ENCODE measurements around the gene ROPN1L.

ROPN1L gene

GRCh38 chr5:10418654-10419345 lies 22.9 kb upstream of the ROPN1L start:
- no peak for TF ChIP-seq CTCF (IDR thresholded peaks at IDR 0.05; ENCODE audit: extremely low read depth, missing control alignments)
- DNase-seq (ENCODE audit: low spot score) = no peak

GRCh38 chr5:10420468-10420867 lies 21.2 kb upstream of the ROPN1L start:
- DNase-seq (ENCODE audit: low spot score) = no peak
- no peak for TF ChIP-seq CTCF (IDR thresholded peaks at IDR 0.05; ENCODE audit: extremely low read depth, missing control alignments)

GRCh38 chr5:10420932-10421331 lies 20.7 kb upstream of the ROPN1L start:
- no peak for DNase-seq (ENCODE audit: low spot score)
- TF ChIP-seq CTCF (IDR thresholded peaks at IDR 0.05; ENCODE audit: extremely low read depth, missing control alignments) = no peak

- no peak for DNase-seq (ENCODE audit: low spot score)
- TF ChIP-seq CTCF (IDR thresholded peaks at IDR 0.05; ENCODE audit: extremely low read depth, missing control alignments) = no peak
Measured at GRCh38 chr5:10421896-10422691, 19.6 kb upstream of the ROPN1L start.

GRCh38 chr5:10423022-10423421 lies 18.7 kb upstream of the ROPN1L start:
- DNase-seq (ENCODE audit: low spot score) = no peak
- TF ChIP-seq CTCF (IDR thresholded peaks at IDR 0.05; ENCODE audit: extremely low read depth, missing control alignments) = no peak

GRCh38 chr5:10424124-10424731 lies 17.5 kb upstream of the ROPN1L start:
- TF ChIP-seq CTCF (IDR thresholded peaks at IDR 0.05; ENCODE audit: extremely low read depth, missing control alignments) = peak; percentile 15
- peak; percentile 21 for DNase-seq (ENCODE audit: low spot score)

- no peak for DNase-seq (ENCODE audit: low spot score)
Measured at GRCh38 chr5:10427201-10427600, 14.5 kb upstream of the ROPN1L start.

More at GRCh38 chr5:10427201-10427600, 14.5 kb upstream of the ROPN1L start:
- no peak for TF ChIP-seq CTCF (IDR thresholded peaks at IDR 0.05; ENCODE audit: extremely low read depth, missing control alignments)
